ENCODE results near the gene AKAP11. TPM values are rescaled to one million over a fixed set of nuclear protein-coding genes. Genes with fewer than 3 reads are reported as not detected.
A peak's percentile ranks its signal among the peaks of the same experiment; 100 is the strongest.

The AKAP11 gene
- total and polyA plus RNA-seq, 9 donors, result 13.7 to 25.5 (median 20.3) TPM

- no CpG with 5 or more reads among the region's 4 CpGs for WGBS (ENCODE audit: insufficient coverage)
- H3K9me3 ChIP-seq (replicated peaks; ENCODE audit: control insufficient read depth, low read depth, low read length), result no peaks in the 10 kb centered on the region
- H3K36me3 ChIP-seq (ENCODE audit: control insufficient read depth, insufficient read depth, low read length), result no peaks in the 10 kb centered on the region
- H3K4me3 ChIP-seq (ENCODE audit: low read length), result peak overlapping the region; percentile 84
- peak overlapping the region; percentile 91 for H3K27ac ChIP-seq (ENCODE audit: low read length)
- no peaks in the 10 kb centered on the region for H3K27me3 ChIP-seq (ENCODE audit: control insufficient read depth, insufficient read depth, low read length)
- peak; percentile 19 for DNase-seq
- H3K4me1 ChIP-seq (ENCODE audit: control insufficient read depth, insufficient read depth, low read length), result peaks cover 7% of the 10 kb centered on the region
These were observed 838 bp downstream of the AKAP11 start for GRCh38 chr13:42272804-42273175.

GRCh38 chr13:42274386-42275097, 2.6 kb downstream of the AKAP11 start:
- DNase-seq, result no peak
- no peaks in the 10 kb centered on the region for H3K9me3 ChIP-seq (replicated peaks; ENCODE audit: control insufficient read depth, low read depth, low read length)
- no peaks in the 10 kb centered on the region for H3K36me3 ChIP-seq (ENCODE audit: control insufficient read depth, insufficient read depth, low read length)
- WGBS (ENCODE audit: insufficient coverage), result 80% methylated on average over 1 of the region's 10 CpGs
- no peak overlapping the region for H3K4me3 ChIP-seq (ENCODE audit: low read length)
- no peak overlapping the region for H3K27ac ChIP-seq (ENCODE audit: low read length)
- H3K4me1 ChIP-seq (ENCODE audit: control insufficient read depth, insufficient read depth, low read length), result peaks cover 7% of the 10 kb centered on the region
- no peaks in the 10 kb centered on the region for H3K27me3 ChIP-seq (ENCODE audit: control insufficient read depth, insufficient read depth, low read length)

GRCh38 chr13:42275098-42275471, 3.1 kb downstream of the AKAP11 start:
- H3K27me3 ChIP-seq (ENCODE audit: control insufficient read depth, insufficient read depth, low read length), result no peaks in the 10 kb centered on the region
- no peaks in the 10 kb centered on the region for H3K9me3 ChIP-seq (replicated peaks; ENCODE audit: control insufficient read depth, low read depth, low read length)
- peak; percentile 65 for DNase-seq
- H3K4me3 ChIP-seq (ENCODE audit: low read length), result no peak overlapping the region
- no peaks in the 10 kb centered on the region for H3K36me3 ChIP-seq (ENCODE audit: control insufficient read depth, insufficient read depth, low read length)
- no peak overlapping the region for H3K27ac ChIP-seq (ENCODE audit: low read length)
- 83% methylated on average over 2 of the region's 2 CpGs for WGBS (ENCODE audit: insufficient coverage)
- peaks cover 7% of the 10 kb centered on the region for H3K4me1 ChIP-seq (ENCODE audit: control insufficient read depth, insufficient read depth, low read length)

GRCh38 chr13:42275506-42275905, 3.6 kb downstream of the AKAP11 start:
- H3K36me3 ChIP-seq (ENCODE audit: control insufficient read depth, insufficient read depth, low read length), result no peaks in the 10 kb centered on the region
- peaks cover 7% of the 10 kb centered on the region for H3K4me1 ChIP-seq (ENCODE audit: control insufficient read depth, insufficient read depth, low read length)
- H3K27ac ChIP-seq (ENCODE audit: low read length), result no peak overlapping the region
- 95% methylated on average over 2 of the region's 4 CpGs for WGBS (ENCODE audit: insufficient coverage)
- H3K4me3 ChIP-seq (ENCODE audit: low read length), result no peak overlapping the region
- no peaks in the 10 kb centered on the region for H3K9me3 ChIP-seq (replicated peaks; ENCODE audit: control insufficient read depth, low read depth, low read length)
- H3K27me3 ChIP-seq (ENCODE audit: control insufficient read depth, insufficient read depth, low read length), result no peaks in the 10 kb centered on the region
- no peak for DNase-seq

- WGBS (ENCODE audit: insufficient coverage), result no CpG with 5 or more reads among the region's 3 CpGs
- no peak overlapping the region for H3K4me3 ChIP-seq (ENCODE audit: low read length)
- DNase-seq, result no peak
- no peak overlapping the region for H3K27ac ChIP-seq (ENCODE audit: low read length)
- H3K36me3 ChIP-seq (ENCODE audit: control insufficient read depth, insufficient read depth, low read length), result no peaks in the 10 kb centered on the region
- H3K4me1 ChIP-seq (ENCODE audit: control insufficient read depth, insufficient read depth, low read length), result peaks cover 2% of the 10 kb centered on the region
- H3K27me3 ChIP-seq (ENCODE audit: control insufficient read depth, insufficient read depth, low read length), result no peaks in the 10 kb centered on the region
- H3K9me3 ChIP-seq (replicated peaks; ENCODE audit: control insufficient read depth, low read depth, low read length), result no peaks in the 10 kb centered on the region
These were observed 4.7 kb downstream of the AKAP11 start for GRCh38 chr13:42276683-42277082.

- Histone ChIP-seq H3K27me3 (ENCODE audit: control insufficient read depth, insufficient read depth, low read length) (no peaks in the 10 kb centered on the region), H3K4me1 (ENCODE audit: control insufficient read depth, insufficient read depth, low read length) (no peaks in the 10 kb centered on the region), H3K4me3 (ENCODE audit: low read length) (no peak overlapping the region), H3K27ac (ENCODE audit: low read length) (no peak overlapping the region), H3K36me3 (ENCODE audit: control insufficient read depth, insufficient read depth, low read length) (no peaks in the 10 kb centered on the region), H3K9me3 (replicated peaks; ENCODE audit: control insufficient read depth, low read depth, low read length) (no peaks in the 10 kb centered on the region)
- no peak for DNase-seq
- WGBS (ENCODE audit: insufficient coverage), result 40% methylated on average over 1 of the region's 7 CpGs
These were observed 5.8 kb downstream of the AKAP11 start for GRCh38 chr13:42277618-42278276.

- WGBS (ENCODE audit: insufficient coverage), result 89% methylated on average over 4 of the region's 6 CpGs
- peak; percentile 25 for DNase-seq
- H3K27ac ChIP-seq (ENCODE audit: low read length), result no peak overlapping the region
These were observed 7.1 kb downstream of the AKAP11 start for GRCh38 chr13:42279080-42279479.

GRCh38 chr13:42279986-42280385, 8.0 kb downstream of the AKAP11 start:
- no peak overlapping the region for H3K27ac ChIP-seq (ENCODE audit: low read length)
- no peaks in the 10 kb centered on the region for H3K27me3 ChIP-seq (ENCODE audit: control insufficient read depth, insufficient read depth, low read length)
- no peaks in the 10 kb centered on the region for H3K36me3 ChIP-seq (ENCODE audit: control insufficient read depth, insufficient read depth, low read length)
- no peaks in the 10 kb centered on the region for H3K9me3 ChIP-seq (replicated peaks; ENCODE audit: control insufficient read depth, low read depth, low read length)
- no peak for DNase-seq
- no peak overlapping the region for H3K4me3 ChIP-seq (ENCODE audit: low read length)
- no CpG with 5 or more reads among the region's 1 CpG for WGBS (ENCODE audit: insufficient coverage)
- no peaks in the 10 kb centered on the region for H3K4me1 ChIP-seq (ENCODE audit: control insufficient read depth, insufficient read depth, low read length)

More at GRCh38 chr13:42279080-42279479, 7.1 kb downstream of the AKAP11 start:
- Histone ChIP-seq H3K4me3 (ENCODE audit: low read length) (no peak overlapping the region), H3K27me3 (ENCODE audit: control insufficient read depth, insufficient read depth, low read length) (no peaks in the 10 kb centered on the region), H3K36me3 (ENCODE audit: control insufficient read depth, insufficient read depth, low read length) (no peaks in the 10 kb centered on the region), H3K9me3 (replicated peaks; ENCODE audit: control insufficient read depth, low read depth, low read length) (no peaks in the 10 kb centered on the region), H3K4me1 (ENCODE audit: control insufficient read depth, insufficient read depth, low read length) (no peaks in the 10 kb centered on the region)

- Histone ChIP-seq H3K9me3 (replicated peaks; ENCODE audit: control insufficient read depth, low read depth, low read length) (no peaks in the 10 kb centered on the region), H3K27me3 (ENCODE audit: control insufficient read depth, insufficient read depth, low read length) (no peaks in the 10 kb centered on the region), H3K27ac (ENCODE audit: low read length) (no peak overlapping the region), H3K4me3 (ENCODE audit: low read length) (no peak overlapping the region), H3K4me1 (ENCODE audit: control insufficient read depth, insufficient read depth, low read length) (no peaks in the 10 kb centered on the region), H3K36me3 (ENCODE audit: control insufficient read depth, insufficient read depth, low read length) (no peaks in the 10 kb centered on the region)
- WGBS (ENCODE audit: insufficient coverage), result 84% methylated on average over 2 of the region's 2 CpGs
- no peak for DNase-seq
These were observed 8.6 kb downstream of the AKAP11 start for GRCh38 chr13:42280537-42280936.

- H3K9me3 ChIP-seq (replicated peaks; ENCODE audit: control insufficient read depth, low read depth, low read length), result no peaks in the 10 kb centered on the region
- H3K36me3 ChIP-seq (ENCODE audit: control insufficient read depth, insufficient read depth, low read length), result no peaks in the 10 kb centered on the region
- no peak overlapping the region for H3K4me3 ChIP-seq (ENCODE audit: low read length)
- WGBS (ENCODE audit: insufficient coverage), result no CpG with 5 or more reads among the region's 3 CpGs
- H3K4me1 ChIP-seq (ENCODE audit: control insufficient read depth, insufficient read depth, low read length), result no peaks in the 10 kb centered on the region
- no peak for DNase-seq
- H3K27me3 ChIP-seq (ENCODE audit: control insufficient read depth, insufficient read depth, low read length), result no peaks in the 10 kb centered on the region
- no peak overlapping the region for H3K27ac ChIP-seq (ENCODE audit: low read length)
These were observed 11.6 kb downstream of the AKAP11 start for GRCh38 chr13:42283574-42283973.
